ENCODE results near the gene CNP. TPM values are rescaled to one million over a fixed set of nuclear protein-coding genes. Genes with fewer than 3 reads are reported as not detected.

Gene CNP
- total and polyA plus RNA-seq, 9 donors: 25.8 to 77.5 (median 47.7) TPM

GRCh38 chr17:41939693-41940090 lies 26.9 kb upstream of the CNP start:
- H3K36me3 ChIP-seq (ENCODE audit: control insufficient read depth, insufficient read depth, low read length): peaks cover 2% of the 10 kb centered on the region
- no peaks in the 10 kb centered on the region for H3K4me1 ChIP-seq (ENCODE audit: control insufficient read depth, insufficient read depth, low read length)
- no peak for DNase-seq
- no peaks in the 10 kb centered on the region for H3K27me3 ChIP-seq (ENCODE audit: control insufficient read depth, insufficient read depth, low read length)
- no peak overlapping the region for H3K4me3 ChIP-seq (ENCODE audit: low read length)
- 86% methylated on average over 5 of the region's 6 CpGs for WGBS (ENCODE audit: insufficient coverage)
- no peaks in the 10 kb centered on the region for H3K9me3 ChIP-seq (replicated peaks; ENCODE audit: control insufficient read depth, low read depth, low read length)
- no peak overlapping the region for H3K27ac ChIP-seq (ENCODE audit: low read length)

GRCh38 chr17:41941168-41941567 lies 25.4 kb upstream of the CNP start:
- WGBS (ENCODE audit: insufficient coverage): 100% methylated on average over 1 of the region's 5 CpGs
- no peaks in the 10 kb centered on the region for H3K36me3 ChIP-seq (ENCODE audit: control insufficient read depth, insufficient read depth, low read length)

GRCh38 chr17:41942626-41943373 lies 23.8 kb upstream of the CNP start:
- H3K9me3 ChIP-seq (replicated peaks; ENCODE audit: control insufficient read depth, low read depth, low read length): no peaks in the 10 kb centered on the region
- no peak overlapping the region for H3K4me3 ChIP-seq (ENCODE audit: low read length)
- no peaks in the 10 kb centered on the region for H3K27me3 ChIP-seq (ENCODE audit: control insufficient read depth, insufficient read depth, low read length)
- 100% methylated on average over 4 of the region's 8 CpGs for WGBS (ENCODE audit: insufficient coverage)
- H3K27ac ChIP-seq (ENCODE audit: low read length): no peak overlapping the region
- no peaks in the 10 kb centered on the region for H3K4me1 ChIP-seq (ENCODE audit: control insufficient read depth, insufficient read depth, low read length)
- DNase-seq: no peak
- H3K36me3 ChIP-seq (ENCODE audit: control insufficient read depth, insufficient read depth, low read length): no peaks in the 10 kb centered on the region

More at GRCh38 chr17:41941168-41941567, 25.4 kb upstream of the CNP start:
- no peak for DNase-seq
- Histone ChIP-seq H3K9me3 (replicated peaks; ENCODE audit: control insufficient read depth, low read depth, low read length) (no peaks in the 10 kb centered on the region), H3K27ac (ENCODE audit: low read length) (no peak overlapping the region), H3K4me1 (ENCODE audit: control insufficient read depth, insufficient read depth, low read length) (no peaks in the 10 kb centered on the region), H3K27me3 (ENCODE audit: control insufficient read depth, insufficient read depth, low read length) (no peaks in the 10 kb centered on the region), H3K4me3 (ENCODE audit: low read length) (no peak overlapping the region)

- Histone ChIP-seq H3K27ac (ENCODE audit: low read length) (no peak overlapping the region), H3K36me3 (ENCODE audit: control insufficient read depth, insufficient read depth, low read length) (no peaks in the 10 kb centered on the region), H3K4me1 (ENCODE audit: control insufficient read depth, insufficient read depth, low read length) (no peaks in the 10 kb centered on the region), H3K27me3 (ENCODE audit: control insufficient read depth, insufficient read depth, low read length) (no peaks in the 10 kb centered on the region), H3K9me3 (replicated peaks; ENCODE audit: control insufficient read depth, low read depth, low read length) (no peaks in the 10 kb centered on the region), H3K4me3 (ENCODE audit: low read length) (no peak overlapping the region)
- WGBS (ENCODE audit: insufficient coverage): 82% methylated on average over 3 of the region's 3 CpGs
- no peak for DNase-seq
These were observed 23.1 kb upstream of the CNP start for GRCh38 chr17:41943492-41943891.

GRCh38 chr17:41944943-41945342 lies 21.7 kb upstream of the CNP start:
- 50% methylated on average over 1 of the region's 3 CpGs for WGBS (ENCODE audit: insufficient coverage)
- no peak for DNase-seq
- Histone ChIP-seq H3K27ac (ENCODE audit: low read length) (no peak overlapping the region), H3K4me1 (ENCODE audit: control insufficient read depth, insufficient read depth, low read length) (no peaks in the 10 kb centered on the region), H3K9me3 (replicated peaks; ENCODE audit: control insufficient read depth, low read depth, low read length) (no peaks in the 10 kb centered on the region), H3K27me3 (ENCODE audit: control insufficient read depth, insufficient read depth, low read length) (no peaks in the 10 kb centered on the region), H3K4me3 (ENCODE audit: low read length) (no peak overlapping the region), H3K36me3 (ENCODE audit: control insufficient read depth, insufficient read depth, low read length) (no peaks in the 10 kb centered on the region)

GRCh38 chr17:41948762-41949460 lies 17.7 kb upstream of the CNP start:
- DNase-seq: no peak
- H3K4me3 ChIP-seq (ENCODE audit: low read length): no peak overlapping the region
- WGBS (ENCODE audit: insufficient coverage): 92% methylated on average over 5 of the region's 11 CpGs
- no peak overlapping the region for H3K27ac ChIP-seq (ENCODE audit: low read length)
- H3K4me1 ChIP-seq (ENCODE audit: control insufficient read depth, insufficient read depth, low read length): no peaks in the 10 kb centered on the region
- H3K27me3 ChIP-seq (ENCODE audit: control insufficient read depth, insufficient read depth, low read length): no peaks in the 10 kb centered on the region
- H3K36me3 ChIP-seq (ENCODE audit: control insufficient read depth, insufficient read depth, low read length): no peaks in the 10 kb centered on the region
- no peaks in the 10 kb centered on the region for H3K9me3 ChIP-seq (replicated peaks; ENCODE audit: control insufficient read depth, low read depth, low read length)

- no peak overlapping the region for H3K27ac ChIP-seq (ENCODE audit: low read length)
- no peaks in the 10 kb centered on the region for H3K36me3 ChIP-seq (ENCODE audit: control insufficient read depth, insufficient read depth, low read length)
- H3K4me3 ChIP-seq (ENCODE audit: low read length): no peak overlapping the region
- H3K9me3 ChIP-seq (replicated peaks; ENCODE audit: control insufficient read depth, low read depth, low read length): no peaks in the 10 kb centered on the region
- WGBS (ENCODE audit: insufficient coverage): no CpG with 5 or more reads among the region's 6 CpGs
- DNase-seq: no peak
- peaks cover 4% of the 10 kb centered on the region for H3K4me1 ChIP-seq (ENCODE audit: control insufficient read depth, insufficient read depth, low read length)
- H3K27me3 ChIP-seq (ENCODE audit: control insufficient read depth, insufficient read depth, low read length): no peaks in the 10 kb centered on the region
These were observed 10.1 kb upstream of the CNP start for GRCh38 chr17:41956522-41956921.

- 39% methylated on average over 10 of the region's 11 CpGs for WGBS (ENCODE audit: insufficient coverage)
These were observed 9.3 kb upstream of the CNP start for GRCh38 chr17:41957031-41957868.

GRCh38 chr17:41957869-41958439 lies 8.6 kb upstream of the CNP start:
- DNase-seq: no peak
- H3K4me3 ChIP-seq (ENCODE audit: low read length): no peak overlapping the region
- H3K27ac ChIP-seq (ENCODE audit: low read length): no peak overlapping the region
- 75% methylated on average over 3 of the region's 6 CpGs for WGBS (ENCODE audit: insufficient coverage)
- H3K36me3 ChIP-seq (ENCODE audit: control insufficient read depth, insufficient read depth, low read length): no peaks in the 10 kb centered on the region
- no peaks in the 10 kb centered on the region for H3K9me3 ChIP-seq (replicated peaks; ENCODE audit: control insufficient read depth, low read depth, low read length)
- no peaks in the 10 kb centered on the region for H3K27me3 ChIP-seq (ENCODE audit: control insufficient read depth, insufficient read depth, low read length)
- peaks cover 19% of the 10 kb centered on the region for H3K4me1 ChIP-seq (ENCODE audit: control insufficient read depth, insufficient read depth, low read length)

More at GRCh38 chr17:41957031-41957868, 9.3 kb upstream of the CNP start:
- Histone ChIP-seq H3K27ac (ENCODE audit: low read length) (no peak overlapping the region), H3K4me1 (ENCODE audit: control insufficient read depth, insufficient read depth, low read length) (peaks cover 12% of the 10 kb centered on the region), H3K4me3 (ENCODE audit: low read length) (no peak overlapping the region), H3K27me3 (ENCODE audit: control insufficient read depth, insufficient read depth, low read length) (no peaks in the 10 kb centered on the region), H3K36me3 (ENCODE audit: control insufficient read depth, insufficient read depth, low read length) (no peaks in the 10 kb centered on the region), H3K9me3 (replicated peaks; ENCODE audit: control insufficient read depth, low read depth, low read length) (no peaks in the 10 kb centered on the region)
- no peak for DNase-seq

- DNase-seq: no peak
- no peaks in the 10 kb centered on the region for H3K36me3 ChIP-seq (ENCODE audit: control insufficient read depth, insufficient read depth, low read length)
- H3K9me3 ChIP-seq (replicated peaks; ENCODE audit: control insufficient read depth, low read depth, low read length): no peaks in the 10 kb centered on the region
- no peaks in the 10 kb centered on the region for H3K27me3 ChIP-seq (ENCODE audit: control insufficient read depth, insufficient read depth, low read length)
- peaks cover 20% of the 10 kb centered on the region for H3K4me1 ChIP-seq (ENCODE audit: control insufficient read depth, insufficient read depth, low read length)
- H3K27ac ChIP-seq (ENCODE audit: low read length): no peak overlapping the region
- WGBS (ENCODE audit: insufficient coverage): no CpG with 5 or more reads among the region's 2 CpGs
- no peak overlapping the region for H3K4me3 ChIP-seq (ENCODE audit: low read length)
These were observed 7.6 kb upstream of the CNP start for GRCh38 chr17:41959030-41959335.

Data from muscle of leg (tissue), 11 donors.